SK-N-SH (cell line): ENCODE data around the gene SKIL. TPM values are rescaled to one million over a fixed set of nuclear protein-coding genes. Genes with fewer than 3 reads are reported as not detected.
A peak's percentile ranks its signal among the peaks of the same experiment; 100 is the strongest.

Experiments
- CTCF ChIA-PET: fragments of 300-600, 350-600 bp; formaldehyde crosslinking; extraction: SDS; loops from one replicate; lab custom pipeline; 2021; lab: Yijun Ruan, JAX
- POLR2A ChIA-PET: fragments of 350-600 bp; sonication (Branson Sonifier 250); formaldehyde crosslinking; extraction: SDS; loops from one replicate; lab custom pipeline; 2020; ENCODE audit warnings: antibody characterized with exemption, inconsistent platforms; lab: Yijun Ruan, JAX
- DNase-seq: peaks from one replicate; pipeline ENCODE4 v3.0.0; 2012
- H2AFZ ChIP-seq: fragments of 200-600 bp; sonication (generic); 2 replicates; pipeline ENCODE4 v1.8.1; 2016; ENCODE audit warnings: antibody characterized with exemption, mild to moderate bottlenecking, low read depth
- H3F3A ChIP-seq: fragments of 200-600 bp; sonication (generic); replicated peaks from 2 replicates; pipeline ENCODE3; 2016; ENCODE audit warnings: antibody characterized with exemption, mild to moderate bottlenecking; ENCODE audit not compliant: insufficient read depth
- H3K27ac ChIP-seq, 2 experiments: fragments of 200-500 bp in 1 of 2; fragments of 200-600 bp in 1 of 2; sonication (Bioruptor generic) in 1 of 2; sonication (generic), shearing (Covaris generic) in 1 of 2; 2 replicates each; pipeline versions ENCODE4 v1.5.1 to v1.6.1; 2014 to 2016; ENCODE audit warnings: low read depth in 2 of 2, inconsistent platforms in 1 of 2, low read length in 1 of 2, mild to moderate bottlenecking in 1 of 2, mixed read lengths in 1 of 2
- H3K27me3 ChIP-seq: fragments of 200-600 bp; sonication (generic), shearing (Covaris generic); 2 replicates; pipeline ENCODE4 v1.6.1; 2016; ENCODE audit warnings: mixed run types; ENCODE audit not compliant: insufficient read depth
- H3K36me3 ChIP-seq, 2 experiments: fragments of 200-500 bp in 1 of 2; fragments of 200-600 bp in 1 of 2; sonication (Bioruptor generic) in 1 of 2; sonication (generic) in 1 of 2; replicated peaks in 1 of 2; 2 replicates each; pipeline versions ENCODE3 to v1.5.1; 2014 to 2016; ENCODE audit warnings: low read length in 1 of 2, mild to moderate bottlenecking in 1 of 2; ENCODE audit not compliant: insufficient read depth in 2 of 2, control insufficient read depth in 1 of 2
- H3K4me1 ChIP-seq, 2 experiments: fragments of 200-500 bp in 1 of 2; fragments of 200-600 bp in 1 of 2; sonication (Bioruptor generic) in 1 of 2; sonication (generic), shearing (Covaris generic) in 1 of 2; 2 replicates each; pipeline versions ENCODE4 v1.5.1 to v1.6.1; 2014 to 2016; ENCODE audit warnings: low read depth in 1 of 2, low read length in 1 of 2, mixed run types in 1 of 2; ENCODE audit not compliant: insufficient read depth in 2 of 2, control insufficient read depth in 1 of 2
- H3K4me2 ChIP-seq: fragments of 200-600 bp; sonication (generic), shearing (Covaris generic); 2 replicates; pipeline ENCODE4 v1.6.1; 2017; ENCODE audit warnings: mixed run types
- H3K4me3 ChIP-seq, 2 experiments: fragments of 200-500 bp in 1 of 2; fragments of 200-600 bp in 1 of 2; sonication (Bioruptor generic) in 1 of 2; sonication (generic), shearing (Covaris generic) in 1 of 2; 2 replicates each; pipeline versions ENCODE4 v1.5.1 to v1.8.1; 2014 to 2016; ENCODE audit warnings: low read depth in 2 of 2, inconsistent platforms in 1 of 2, low read length in 1 of 2, mild to moderate bottlenecking in 1 of 2, mixed read lengths in 1 of 2, moderate library complexity in 1 of 2
- H3K79me2 ChIP-seq: fragments of 200-600 bp; sonication (generic); 2 replicates; pipeline ENCODE4 v1.8.1; 2017; ENCODE audit warnings: mild to moderate bottlenecking; ENCODE audit not compliant: insufficient read depth
- H3K9ac ChIP-seq: fragments of 200-600 bp; sonication (generic); 2 replicates; pipeline ENCODE4 v1.6.1; 2017; ENCODE audit warnings: mixed run types
- H3K9me2 ChIP-seq: fragments of 200-600 bp; sonication (generic); 2 replicates; pipeline ENCODE4 v1.6.1; 2017; ENCODE audit warnings: mixed run types
- H3K9me3 ChIP-seq: fragments of 200-600 bp; sonication (generic); 2 replicates; pipeline ENCODE4 v1.6.1; 2017; ENCODE audit warnings: mixed run types, mild to moderate bottlenecking, moderate library complexity
- H4K20me1 ChIP-seq: fragments of 200-600 bp; sonication (generic); 2 replicates; pipeline ENCODE4 v1.6.1; 2017; ENCODE audit warnings: mild to moderate bottlenecking, mixed run types; ENCODE audit not compliant: insufficient read depth
- CHD2 ChIP-seq: fragments of 150-350 bp; IDR thresholded peaks from 2 replicates; pipeline ENCODE4 v1.6.1; 2018; ENCODE audit warnings: low read length; ENCODE audit not compliant: partially characterized antibody
- CTCF ChIP-seq: fragments of 200-600 bp; sonication (generic); IDR thresholded peaks from 2 replicates; pipeline ENCODE4 v1.6.1; 2017; ENCODE audit warnings: antibody characterized with exemption, mild to moderate bottlenecking, moderate library complexity
- ELF1 ChIP-seq: IDR thresholded peaks from 2 replicates; pipeline ENCODE4 v1.4.0; 2012
- EP300 ChIP-seq, 2 experiments: IDR thresholded peaks; 2 replicates each; pipeline versions ENCODE4 v1.4.0 to v1.6.1; 2012; ENCODE audit warnings: borderline replicate concordance in 1 of 2, low read depth in 1 of 2, low read length in 1 of 2
- EZH2phosphoT487 ChIP-seq: fragments of 200-600 bp; sonication (generic); IDR thresholded peaks from 2 replicates; pipeline ENCODE4 v1.6.1; 2017; ENCODE audit warnings: low read depth, mixed run types, mild to moderate bottlenecking, antibody characterized with exemption, moderate library complexity, borderline replicate concordance
- FOSL2 ChIP-seq: IDR thresholded peaks from 2 replicates; pipeline ENCODE4 v1.4.0; 2012; ENCODE audit warnings: low read depth, mild to moderate bottlenecking, moderate library complexity, borderline replicate concordance
- FOXM1 ChIP-seq: IDR thresholded peaks from 2 replicates; pipeline ENCODE4 v1.4.0; 2012; ENCODE audit warnings: low read depth, mild to moderate bottlenecking
- GABPA ChIP-seq: IDR thresholded peaks from 2 replicates; pipeline ENCODE4 v1.4.0; 2012; ENCODE audit warnings: low read depth, mild to moderate bottlenecking
- IRF3 ChIP-seq: fragments of 150-350 bp; IDR thresholded peaks from 2 replicates; pipeline ENCODE4 v1.6.1; 2016; ENCODE audit warnings: mild to moderate bottlenecking, low read depth, low read length
- JUND ChIP-seq: IDR thresholded peaks from 2 replicates; pipeline ENCODE4 v1.4.0; 2012
- MAX ChIP-seq: IDR thresholded peaks from 2 replicates; pipeline ENCODE4 v1.4.0; 2012; ENCODE audit warnings: low read depth
- NFIC ChIP-seq: IDR thresholded peaks from 2 replicates; pipeline ENCODE4 v1.4.0; 2012; ENCODE audit warnings: borderline replicate concordance
- POLR2AphosphoS5 ChIP-seq: IDR thresholded peaks from 2 replicates; pipeline ENCODE4 v1.6.1; 2012; ENCODE audit warnings: low read depth, low read length
- RAD21 ChIP-seq: IDR thresholded peaks from 2 replicates; pipeline ENCODE4 v1.6.1; 2012; ENCODE audit warnings: mild to moderate bottlenecking, low read length
- RCOR1 ChIP-seq: fragments of 150-350 bp; IDR thresholded peaks from 2 replicates; pipeline ENCODE4 v1.6.1; 2017; ENCODE audit warnings: antibody characterized with exemption, low read length
- RFX5 ChIP-seq: IDR thresholded peaks from 2 replicates; pipeline ENCODE4 v1.6.1; 2012; ENCODE audit warnings: mild to moderate bottlenecking, improper control_type of control experiment, low read length
- RXRA ChIP-seq: IDR thresholded peaks from 2 replicates; pipeline ENCODE4 v1.4.0; 2012; ENCODE audit warnings: low read depth, mild to moderate bottlenecking, borderline replicate concordance
- SMC3 ChIP-seq: IDR thresholded peaks from 2 replicates; pipeline ENCODE4 v1.6.1; 2012; ENCODE audit warnings: low read depth, low read length, improper control_type of control experiment
- TAF1 ChIP-seq: IDR thresholded peaks from 2 replicates; pipeline ENCODE4 v1.6.1; 2012; ENCODE audit warnings: low read depth, mild to moderate bottlenecking, low read length, moderate library complexity, borderline replicate concordance
- TCF12 ChIP-seq: IDR thresholded peaks from 2 replicates; pipeline ENCODE4 v1.4.0; 2012
- TEAD4 ChIP-seq: IDR thresholded peaks from 2 replicates; pipeline ENCODE4 v1.4.0; 2012; ENCODE audit warnings: mild to moderate bottlenecking, borderline replicate concordance; ENCODE audit not compliant: insufficient read depth
- USF2 ChIP-seq: fragments of 150-350 bp; IDR thresholded peaks from 2 replicates; pipeline ENCODE4 v1.6.1; 2017; ENCODE audit warnings: antibody characterized with exemption, low read length, low read depth, borderline replicate concordance
- YY1 ChIP-seq: IDR thresholded peaks from 2 replicates; pipeline ENCODE4 v1.4.0; 2012; ENCODE audit warnings: low read depth, mild to moderate bottlenecking
- WGBS: methylation state at CpG from one replicate; pipeline ENCODE4 v1.1.6; 2017; ENCODE audit warnings: low lambda C conversion rate; 5-methylcytosine and 5-hydroxymethylcytosine counted together
- polyA plus RNA-seq, 3 experiments: library from polyadenylated mRNA; depleted of rRNA; stranded (reverse); fragments of >200 nt; gene quantifications; 2 replicates each; pipeline ENCODE4 v1.2.3, GENCODE V29; 2012

Gene SKIL
- polyA plus RNA-seq, 1 of the 3 experiments (the other 2 are of a cell fraction): 3.9 TPM

GRCh38 chr3:170357176-170358041, at the start of gene SKIL (continued):
- TF ChIP-seq CTCF (no peak), EZH2phosphoT487 (no peak), SMC3 (no peak; the same call in 1 of the 2 replicates), FOSL2 (no peak), FOXM1 (no peak), MAX (no peak), RFX5 (no peak), NFIC (peak; percentile 62; the same call in 1 of the 2 replicates), TAF1 (peak; percentile 64; the same call in 1 of the 2 replicates), TEAD4 (no peak), RAD21 (no peak), GABPA (no peak; the same call in 1 of the 2 replicates), CHD2 (peak; percentile 73), TCF12 (no peak; the same call in 1 of the 2 replicates), JUND (no peak), EP300 (IDR thresholded peaks at IDR 0.05; ENCODE audit: borderline replicate concordance in 1 of 2, low read depth in 1 of 2, low read length in 1 of 2) (peak; percentile 18 to 54; a peak in 1 of 4 replicates)

GRCh38 chr3:170309046-170309445, 48.5 kb upstream of the SKIL start:
- no peak for DNase-seq
- WGBS: 73% methylated on average over 1 of the region's 1 CpG
- Histone ChIP-seq H3K79me2 (no peaks in the 10 kb centered on the region), H3K4me2 (no peak overlapping the region), H3K27me3 (no peaks in the 10 kb centered on the region), H3F3A (peaks cover 13% of the 10 kb centered on the region), H2AFZ (no peak overlapping the region), H3K36me3 (peaks cover 1 to 16% of the 10 kb centered on the region in 2 experiments), H3K4me1 (no peaks in the 10 kb centered on the region; a peak in 1 of 4 replicates), H3K4me3 (no peak overlapping the region), H3K9me2 (no peaks in the 10 kb centered on the region), H3K27ac (no peak overlapping the region), H3K9me3 (no peaks in the 10 kb centered on the region), H4K20me1 (no peaks in the 10 kb centered on the region), H3K9ac (no peak overlapping the region; the same call in 1 of the 2 replicates)
- ChIA-PET CTCF (interaction anchor here (0.6 to 3.4 kb wide), 15 partner anchors 9 to 505 kb away, joined by 3 to 17 read pairs (median 4); partner anchors contain the start of gene SKIL), POLR2A (no interaction called here)
- TF ChIP-seq RXRA (no peak), POLR2AphosphoS5 (no peak), IRF3 (no peak), NFIC (no peak), RAD21 (no peak), TCF12 (no peak), RCOR1 (no peak), GABPA (no peak), YY1 (no peak), FOSL2 (no peak), CTCF (no peak), JUND (no peak), USF2 (no peak), ELF1 (no peak), RFX5 (no peak), MAX (no peak)
